Measurements from ENCODE around the gene LTBP1. TPM values are rescaled to one million over a fixed set of nuclear protein-coding genes. Genes with fewer than 3 reads are reported as not detected.

The LTBP1 gene
- total RNA-seq, 1 experiment from 2014 or later = 10.3 TPM

GRCh38 chr2:33256162-33256755, 309.5 kb downstream of the LTBP1 start:
- Histone ChIP-seq H3K79me2 (ENCODE audit: low read depth) (no peaks in the 10 kb centered on the region), H4K20me1 (ENCODE audit: insufficient read depth) (no peaks in the 10 kb centered on the region), H3K27ac (no peak overlapping the region), H3K4me1 (replicated peaks; ENCODE audit: insufficient read depth) (no peaks in the 10 kb centered on the region), H3K4me2 (no peak overlapping the region), H2AFZ (no peak overlapping the region), H3K4me3 (no peak overlapping the region), H3K27me3 (ENCODE audit: insufficient read depth, low read depth) (no peaks in the 10 kb centered on the region), H3K9me3 (ENCODE audit: insufficient read depth, low read depth) (no peaks in the 10 kb centered on the region), H3K36me3 (ENCODE audit: low read depth) (no peaks in the 10 kb centered on the region), H3K9me2 (ENCODE audit: insufficient read depth) (no peaks in the 10 kb centered on the region), H3F3A (ENCODE audit: insufficient read depth, low read depth) (no peaks in the 10 kb centered on the region; the same call in 1 of the 2 replicates)
- no peak for DNase-seq
- intact Hi-C loops (cut with micrococcal nuclease; ENCODE audit: unreplicated experiment) = no loop called here
- POLR2A ChIA-PET (ENCODE audit: unreplicated experiment) = no interaction called here
- CTCF ChIA-PET = no interaction called here
- BruUV-seq (replicated peaks) = no TSS peak
- TF ChIP-seq CTCF (conservative IDR thresholded peaks at IDR 0.05) (no peak), EZH2 (IDR thresholded peaks at IDR 0.05; ENCODE audit: low read depth) (no peak)

GRCh38 chr2:33258387-33258786, 311.6 kb downstream of the LTBP1 start:
- no peak for DNase-seq
- H3K4me3 ChIP-seq = no peak overlapping the region
- H4K20me1 ChIP-seq (ENCODE audit: insufficient read depth) = no peaks in the 10 kb centered on the region
- H3F3A ChIP-seq (ENCODE audit: insufficient read depth, low read depth) = no peaks in the 10 kb centered on the region; the same call in 1 of the 2 replicates
- no TSS peak for BruUV-seq (replicated peaks)
- CTCF ChIA-PET = no interaction called here
- H3K9me2 ChIP-seq (ENCODE audit: insufficient read depth) = no peaks in the 10 kb centered on the region
- POLR2A ChIA-PET (ENCODE audit: unreplicated experiment) = no interaction called here
- no peak overlapping the region for H3K27ac ChIP-seq
- no peak overlapping the region for H2AFZ ChIP-seq
- H3K79me2 ChIP-seq (ENCODE audit: low read depth) = no peaks in the 10 kb centered on the region
- H3K4me2 ChIP-seq = no peak overlapping the region
- H3K4me1 ChIP-seq (replicated peaks; ENCODE audit: insufficient read depth) = no peaks in the 10 kb centered on the region
- intact Hi-C loops (cut with micrococcal nuclease; ENCODE audit: unreplicated experiment) = no loop called here
- no peaks in the 10 kb centered on the region for H3K27me3 ChIP-seq (ENCODE audit: insufficient read depth, low read depth)
- TF ChIP-seq CTCF (conservative IDR thresholded peaks at IDR 0.05) = no peak
- TF ChIP-seq EZH2 (IDR thresholded peaks at IDR 0.05; ENCODE audit: low read depth) = no peak
- no peaks in the 10 kb centered on the region for H3K9me3 ChIP-seq (ENCODE audit: insufficient read depth, low read depth)
- no peaks in the 10 kb centered on the region for H3K36me3 ChIP-seq (ENCODE audit: low read depth)

- Histone ChIP-seq H3K4me2 (no peak overlapping the region), H3K27me3 (ENCODE audit: insufficient read depth, low read depth) (no peaks in the 10 kb centered on the region), H3K27ac (no peak overlapping the region), H3K9me2 (ENCODE audit: insufficient read depth) (no peaks in the 10 kb centered on the region), H3K4me3 (no peak overlapping the region), H4K20me1 (ENCODE audit: insufficient read depth) (no peaks in the 10 kb centered on the region), H2AFZ (no peak overlapping the region), H3K9me3 (ENCODE audit: insufficient read depth, low read depth) (no peaks in the 10 kb centered on the region), H3K79me2 (ENCODE audit: low read depth) (no peaks in the 10 kb centered on the region), H3K36me3 (ENCODE audit: low read depth) (no peaks in the 10 kb centered on the region), H3F3A (ENCODE audit: insufficient read depth, low read depth) (no peaks in the 10 kb centered on the region), H3K4me1 (replicated peaks; ENCODE audit: insufficient read depth) (no peaks in the 10 kb centered on the region)
- DNase-seq = no peak
- TF ChIP-seq EZH2 (IDR thresholded peaks at IDR 0.05; ENCODE audit: low read depth) (no peak), CTCF (conservative IDR thresholded peaks at IDR 0.05) (no peak)
- CTCF ChIA-PET = interaction anchor here (0.6 kb wide), 1 partner anchor 228 kb away, joined by 9 read pairs; no protein-coding TSS in a partner anchor
- intact Hi-C loops (cut with micrococcal nuclease; ENCODE audit: unreplicated experiment) = no loop called here
- BruUV-seq (replicated peaks) = no TSS peak
- POLR2A ChIA-PET (ENCODE audit: unreplicated experiment) = no interaction called here
Observed at GRCh38 chr2:33262097-33262496, 315.3 kb downstream of the LTBP1 start.
